Kidney (tissue), 14 donors: ENCODE measurements around the gene DUOX1. TPM values are rescaled to one million over a fixed set of nuclear protein-coding genes. Genes with fewer than 3 reads are reported as not detected.

Experiments
- DNase-seq, 5 donors: peaks; one replicate each; pipeline ENCODE4 v3.0.0-alpha.2; 2013 to 2020
- FAIRE-seq: peaks from 2 replicates; lab custom pipeline; 2012; peaks lifted over from hg19 to GRCh38; lab: Jason Lieb, UNC
- H3K27ac ChIP-seq, 2 donors: one replicate each; pipeline ENCODE4 v1.7.0; 2013; ENCODE audit warnings: low read depth in 2 of 2, low read length in 2 of 2, inconsistent platforms in 1 of 2
- H3K27me3 ChIP-seq: one replicate; pipeline ENCODE4 v1.7.1; 2013; ENCODE audit warnings: low read length, inconsistent platforms; ENCODE audit not compliant: control insufficient read depth, insufficient read depth
- H3K36me3 ChIP-seq, 3 donors: one replicate each; pipeline versions ENCODE4 v1.7.0 to v1.7.1; 2013; ENCODE audit warnings: low read length in 3 of 3, control low read depth in 1 of 3, inconsistent platforms in 1 of 3; ENCODE audit not compliant: insufficient read depth in 3 of 3, control insufficient read depth in 2 of 3
- H3K4me1 ChIP-seq, 3 donors: one replicate each; pipeline versions ENCODE4 v1.7.0 to v1.7.1; 2013; ENCODE audit warnings: low read length in 3 of 3, inconsistent platforms in 1 of 3, low read depth in 1 of 3; ENCODE audit not compliant: control insufficient read depth in 2 of 3, insufficient read depth in 2 of 3
- H3K4me3 ChIP-seq, 3 donors: one replicate each; pipeline versions ENCODE4 v1.7.0 to v1.8.1; 2013; ENCODE audit warnings: low read length in 3 of 3, control low read depth in 1 of 3, inconsistent platforms in 1 of 3
- H3K9ac ChIP-seq, 3 donors: one replicate each; pipeline versions ENCODE4 v1.7.0 to v1.7.1; 2013; ENCODE audit warnings: low read length in 3 of 3, control low read depth in 1 of 3, inconsistent platforms in 1 of 3
- H3K9me3 ChIP-seq, 3 donors: one replicate each; pipeline versions ENCODE4 v1.7.0 to v1.7.1; 2013; ENCODE audit warnings: low read length in 3 of 3, control low read depth in 1 of 3, inconsistent platforms in 1 of 3; ENCODE audit not compliant: control insufficient read depth in 2 of 3, insufficient read depth in 1 of 3
- intact Hi-C: fragments of 100-400 bp; cut with DNase I; formaldehyde crosslinking; loops from one replicate; pipeline ENCODE4 v1.11.1; 2022
- polyA plus RNA-seq: library from polyadenylated mRNA; stranded (reverse); fragments of 350-450 nt; fragmentation: Illumina TruSeq; extraction: RNeasy Lipid Tissue Mini Kit (QIAGEN cat#74804); gene quantifications from one replicate; pipeline ENCODE4 v1.2.3, GENCODE V29; 2014; ENCODE audit warnings: low read depth, low replicate concordance; ENCODE audit not compliant: insufficient read depth
- total RNA-seq: library from RNA; stranded (reverse); fragmentation: NEBNext Ultra II Directional; extraction: Animal tissue kit (Norgen Biotek cat#: 25700); gene quantifications from one replicate; pipeline ENCODE4 v1.2.1, GENCODE V29; 2021
- TF ChIP-seq, protein P1 (sequence below): IDR thresholded peaks from 3 replicates; pipeline ENCODE4 v1.5.1; 2012; ENCODE audit warnings: mild to moderate bottlenecking, moderate library complexity, borderline replicate concordance; ENCODE audit not compliant: insufficient read depth; ENCODE audit errors: extremely low read depth
- donor health status: control.
- donor health status: control.
- donor health status: control.
- donor health status: control.
- donor health status: control.
- donor health status: DM: yes; HTN: yes; CAD: no.
- donor health status: Normal renal cell carcinoma (clear cell type).

Gene DUOX1
- total and polyA plus RNA-seq, 2 donors from 2014 or later: 0.26 to 1.6 TPM

DNA sequence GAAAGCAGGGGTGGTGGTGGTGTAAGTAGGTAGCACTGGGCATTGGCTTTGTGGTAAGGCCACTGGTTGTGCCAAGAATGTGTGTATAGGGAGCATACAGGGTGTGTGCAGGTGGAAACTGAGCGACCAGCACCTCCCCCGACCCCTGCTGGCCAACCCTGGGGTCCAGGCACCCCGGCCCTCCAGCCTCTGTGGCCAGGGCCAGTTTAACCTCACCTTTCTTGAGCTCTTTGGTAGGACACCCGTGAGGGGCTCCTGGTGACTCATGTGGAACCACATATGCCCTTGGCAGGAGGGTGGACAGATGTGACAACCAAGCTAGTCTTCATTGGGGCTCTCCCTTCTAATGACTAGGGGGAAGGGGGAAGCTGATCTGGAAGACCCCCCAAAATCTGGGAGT is 38.5 kb downstream of the DUOX1 start:
- no peaks in the 10 kb centered on the region for H3K36me3 ChIP-seq
- H3K27ac ChIP-seq: no peak overlapping the region
- peaks cover 0 to 8% (median 0%) of the 10 kb centered on the region in 3 donors for H3K4me1 ChIP-seq
- TF ChIP-seq, protein P1, sequence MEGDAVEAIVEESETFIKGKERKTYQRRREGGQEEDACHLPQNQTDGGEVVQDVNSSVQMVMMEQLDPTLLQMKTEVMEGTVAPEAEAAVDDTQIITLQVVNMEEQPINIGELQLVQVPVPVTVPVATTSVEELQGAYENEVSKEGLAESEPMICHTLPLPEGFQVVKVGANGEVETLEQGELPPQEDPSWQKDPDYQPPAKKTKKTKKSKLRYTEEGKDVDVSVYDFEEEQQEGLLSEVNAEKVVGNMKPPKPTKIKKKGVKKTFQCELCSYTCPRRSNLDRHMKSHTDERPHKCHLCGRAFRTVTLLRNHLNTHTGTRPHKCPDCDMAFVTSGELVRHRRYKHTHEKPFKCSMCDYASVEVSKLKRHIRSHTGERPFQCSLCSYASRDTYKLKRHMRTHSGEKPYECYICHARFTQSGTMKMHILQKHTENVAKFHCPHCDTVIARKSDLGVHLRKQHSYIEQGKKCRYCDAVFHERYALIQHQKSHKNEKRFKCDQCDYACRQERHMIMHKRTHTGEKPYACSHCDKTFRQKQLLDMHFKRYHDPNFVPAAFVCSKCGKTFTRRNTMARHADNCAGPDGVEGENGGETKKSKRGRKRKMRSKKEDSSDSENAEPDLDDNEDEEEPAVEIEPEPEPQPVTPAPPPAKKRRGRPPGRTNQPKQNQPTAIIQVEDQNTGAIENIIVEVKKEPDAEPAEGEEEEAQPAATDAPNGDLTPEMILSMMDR: no peak
- no peak for FAIRE-seq
- DNase-seq: no peak
- no peaks in the 10 kb centered on the region for H3K9me3 ChIP-seq
- H3K9ac ChIP-seq: no peak overlapping the region
- H3K4me3 ChIP-seq: no peak overlapping the region
- intact Hi-C loops: no loop called here
- H3K27me3 ChIP-seq: no peaks in the 10 kb centered on the region

DNA sequence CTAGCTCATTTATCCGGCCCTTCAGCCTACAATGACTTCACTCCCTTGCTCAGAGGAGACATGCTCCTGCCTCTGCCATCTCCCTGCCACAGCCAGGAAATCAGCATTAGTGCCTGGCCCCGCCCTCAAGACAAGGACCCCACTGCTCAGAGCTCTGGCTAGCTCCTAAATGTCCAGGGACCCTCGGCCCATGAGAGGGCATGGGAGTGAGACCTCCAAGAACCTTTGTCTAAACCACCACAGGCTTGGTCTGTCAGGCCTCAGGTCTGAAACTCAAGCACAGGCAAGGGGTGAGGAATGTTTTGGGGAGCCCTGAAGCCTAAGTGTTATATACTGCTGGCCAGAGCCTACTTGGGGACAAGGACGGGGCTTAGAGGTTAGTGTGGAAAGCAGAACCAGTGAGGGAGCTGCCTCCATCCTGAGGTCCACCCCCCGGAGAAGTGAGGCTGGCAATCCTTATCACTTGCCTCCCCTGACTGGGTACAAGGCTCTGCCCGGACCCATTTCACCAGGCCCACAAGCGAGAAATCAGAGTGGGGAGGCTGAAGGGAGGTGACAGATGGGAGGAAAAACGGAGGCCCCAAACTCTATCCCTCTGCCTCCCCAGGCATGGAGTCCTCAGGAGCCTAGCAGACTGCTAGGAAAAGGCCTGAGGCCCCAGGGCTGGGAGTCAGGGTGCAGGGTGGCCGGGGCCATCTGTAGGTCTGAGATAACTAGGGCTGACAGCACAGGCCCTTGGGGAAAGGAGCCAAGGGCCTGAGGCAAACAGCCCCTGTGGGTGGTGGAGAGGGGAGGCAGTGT is 39.2 kb downstream of the DUOX1 start:
- H3K27ac ChIP-seq: no peak overlapping the region
- FAIRE-seq (no peak), DNase-seq (no peak)
- intact Hi-C loops: no loop called here
- H3K4me3 ChIP-seq: no peak overlapping the region
- no peaks in the 10 kb centered on the region for H3K27me3 ChIP-seq
- TF ChIP-seq, protein P1: no peak
- peaks cover 0 to 7% (median 0%) of the 10 kb centered on the region in 3 donors for H3K4me1 ChIP-seq
- H3K9ac ChIP-seq: no peak overlapping the region
- H3K9me3 ChIP-seq: no peaks in the 10 kb centered on the region
- no peaks in the 10 kb centered on the region for H3K36me3 ChIP-seq

DNA sequence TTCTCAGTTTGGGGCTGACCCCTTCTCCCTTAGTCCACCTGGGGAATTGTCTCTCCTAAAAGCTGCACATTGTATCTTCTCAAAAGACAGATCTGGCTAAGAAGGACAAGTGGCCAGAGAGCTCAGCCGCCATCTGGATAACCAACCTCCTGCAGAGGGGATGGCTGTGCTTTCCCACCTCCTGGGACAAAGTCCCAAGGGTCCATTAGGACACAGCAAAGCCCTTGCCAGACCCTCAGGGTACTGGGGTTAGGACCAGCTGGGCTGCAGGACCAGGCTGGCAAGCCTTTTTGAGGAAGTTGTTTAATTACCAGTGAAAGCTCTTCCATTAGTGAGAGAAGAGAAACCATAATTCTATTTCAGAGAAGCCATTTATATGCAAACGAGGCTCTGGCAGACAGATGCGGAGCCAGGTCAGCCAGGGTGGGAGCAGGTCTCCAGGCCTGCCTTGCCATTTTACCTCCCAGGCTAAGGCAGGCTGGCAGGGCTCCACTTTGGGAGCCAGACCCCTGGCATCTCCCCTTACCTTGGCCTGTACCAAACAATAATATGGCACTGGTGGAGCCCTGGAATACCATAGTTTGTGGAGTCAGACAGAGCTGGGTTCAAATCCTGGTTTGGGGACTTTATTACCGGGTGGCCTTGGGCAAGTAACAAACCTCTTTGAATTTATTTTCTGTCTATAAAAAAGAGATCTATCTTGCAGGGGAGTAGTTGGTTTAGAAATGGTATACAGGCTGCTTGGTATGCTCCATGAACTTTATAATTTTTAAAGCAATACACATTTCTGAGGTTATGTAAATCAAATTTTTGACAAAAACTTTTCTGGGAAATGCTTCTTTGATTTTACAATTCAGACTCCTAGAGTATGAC is 40.0 kb downstream of the DUOX1 start:
- FAIRE-seq: no peak

More for the DNA sequence above, 40.0 kb downstream of the DUOX1 start:
- H3K9ac ChIP-seq: no peak overlapping the region
- no peaks in the 10 kb centered on the region for H3K9me3 ChIP-seq
- TF ChIP-seq, protein P1: no peak
- H3K36me3 ChIP-seq: no peaks in the 10 kb centered on the region
- DNase-seq: no peak
- H3K4me3 ChIP-seq: no peak overlapping the region
- peaks cover 0 to 5% (median 0%) of the 10 kb centered on the region in 3 donors for H3K4me1 ChIP-seq
- no peaks in the 10 kb centered on the region for H3K27me3 ChIP-seq
- H3K27ac ChIP-seq: no peak overlapping the region
- intact Hi-C loops: no loop called here
